Neural progenitor cell (in vitro differentiated cells): ENCODE measurements around the gene TENM3. TPM values are rescaled to one million over a fixed set of nuclear protein-coding genes. Genes with fewer than 3 reads are reported as not detected.

ENCODE experiments used
- DNase-seq: peaks from one replicate; pipeline ENCODE4 v3.0.0-alpha.2; 2016; ENCODE audit warnings: low spot score
- H2AFZ ChIP-seq: fragments of 200-600 bp; sonication (generic); replicated peaks from 2 replicates; pipeline ENCODE4 v1.6.1; 2016; ENCODE audit warnings: antibody characterized with exemption
- H3F3A ChIP-seq: fragments of 200-600 bp; sonication (generic); 2 replicates; pipeline ENCODE4 v1.6.1; 2016; ENCODE audit warnings: antibody characterized with exemption, low read depth
- H3K27ac ChIP-seq: fragments of 200-600 bp; sonication (generic); 2 replicates; pipeline ENCODE4 v1.5.1; 2016; ENCODE audit warnings: mild to moderate bottlenecking
- H3K27me3 ChIP-seq: fragments of 200-600 bp; sonication (generic); 2 replicates; pipeline ENCODE4 v1.6.1; 2016; ENCODE audit warnings: mild to moderate bottlenecking, moderate library complexity
- H3K36me3 ChIP-seq: fragments of 200-600 bp; sonication (generic); 2 replicates; pipeline ENCODE4 v1.5.1; 2016
- H3K4me1 ChIP-seq: fragments of 200-600 bp; sonication (generic); 2 replicates; pipeline ENCODE4 v1.6.1; 2016; ENCODE audit warnings: mixed run types
- H3K4me2 ChIP-seq: fragments of 200-600 bp; sonication (generic); 2 replicates; pipeline ENCODE4 v1.6.1; 2016
- H3K4me3 ChIP-seq: fragments of 200-600 bp; sonication (generic); 2 replicates; pipeline ENCODE4 v1.5.1; 2016
- H3K79me2 ChIP-seq: fragments of 200-600 bp; sonication (generic); 2 replicates; pipeline ENCODE4 v1.6.1; 2016; ENCODE audit warnings: low read depth
- H3K9ac ChIP-seq: fragments of 200-600 bp; sonication (generic); 2 replicates; pipeline ENCODE4 v1.6.1; 2016
- H3K9me3 ChIP-seq: fragments of 200-600 bp; sonication (generic); 2 replicates; pipeline ENCODE4 v1.5.1; 2016; ENCODE audit warnings: low read depth
- H4K20me1 ChIP-seq: fragments of 200-600 bp; sonication (generic); 2 replicates; pipeline ENCODE4 v1.6.1; 2016; ENCODE audit warnings: low read depth
- H3K27ac Mint-ChIP-seq: 3 replicates; pipeline ENCODE4 v1.8.0; 2021; ENCODE audit warnings: mixed read lengths
- H3K27me3 Mint-ChIP-seq: 2 replicates; pipeline ENCODE4 v1.8.0; 2022; ENCODE audit warnings: low read depth, mild to moderate bottlenecking, inconsistent platforms, moderate library complexity, mixed read lengths; ENCODE audit not compliant: insufficient read depth
- H3K36me3 Mint-ChIP-seq: 3 replicates; pipeline ENCODE4 v1.8.0; 2021; ENCODE audit warnings: mixed read lengths
- H3K4me1 Mint-ChIP-seq: 3 replicates; pipeline ENCODE4 v1.8.0; 2021; ENCODE audit warnings: mixed read lengths
- H3K4me3 Mint-ChIP-seq: 3 replicates; pipeline ENCODE4 v1.8.0; 2021; ENCODE audit warnings: mild to moderate bottlenecking, moderate library complexity, mixed read lengths
- H3K9me3 Mint-ChIP-seq: 3 replicates; pipeline ENCODE4 v1.8.0; 2020; ENCODE audit warnings: mixed read lengths
- CTCF ChIP-seq: fragments of 200-600 bp; sonication (generic); IDR thresholded peaks from 2 replicates; pipeline ENCODE4 v1.5.1; 2017; ENCODE audit warnings: antibody characterized with exemption, mild to moderate bottlenecking
- EZH2 ChIP-seq: fragments of 200-600 bp; sonication (generic); IDR thresholded peaks from 2 replicates; pipeline ENCODE4 v1.6.1; 2017; ENCODE audit warnings: antibody characterized with exemption, mild to moderate bottlenecking, moderate library complexity
- EZH2phosphoT487 ChIP-seq: fragments of 200-600 bp; sonication (generic); IDR thresholded peaks from 2 replicates; pipeline ENCODE4 v1.6.1; 2017; ENCODE audit warnings: antibody characterized with exemption
- total RNA-seq: library from RNA; depleted of rRNA; stranded (reverse); fragments of >200 nt; gene quantifications from 2 replicates; pipeline ENCODE4 v1.2.3, GENCODE V29; 2015; ENCODE audit warnings: low replicate concordance

The TENM3 gene
- total RNA-seq, 1 donor from 2014 or later: 78.7 TPM

- Histone ChIP-seq H3K27me3 (no peaks in the 10 kb centered on the region), H3K4me2 (no peak overlapping the region), H4K20me1 (peaks cover 2% of the 10 kb centered on the region), H3F3A (peaks cover 34% of the 10 kb centered on the region), H3K9me3 (no peaks in the 10 kb centered on the region), H3K79me2 (peaks cover 81% of the 10 kb centered on the region), H3K4me1 (peaks cover 38% of the 10 kb centered on the region), H3K9ac (no peak overlapping the region), H2AFZ (no peak overlapping the region), H3K36me3 (no peaks in the 10 kb centered on the region), H3K27ac (no peak overlapping the region), H3K4me3 (no peak overlapping the region)
- H3K9me3 Mint-ChIP-seq: no peaks in the 10 kb centered on the region
- H3K27me3 Mint-ChIP-seq: peaks cover 3% of the 10 kb centered on the region
- TF ChIP-seq EZH2phosphoT487 (no peak), CTCF (no peak), EZH2 (no peak)
- no peak overlapping the region for H3K4me3 Mint-ChIP-seq
- H3K36me3 Mint-ChIP-seq: peaks cover 10% of the 10 kb centered on the region
- DNase-seq: no peak
- H3K4me1 Mint-ChIP-seq: peaks cover 45% of the 10 kb centered on the region
- H3K27ac Mint-ChIP-seq: no peak overlapping the region
These were observed 304.2 kb downstream of the TENM3 start for GRCh38 chr4:182547435-182547834.

- Histone ChIP-seq H3K9ac (no peak overlapping the region), H3K36me3 (no peaks in the 10 kb centered on the region), H3F3A (peaks cover 34% of the 10 kb centered on the region), H3K4me3 (no peak overlapping the region), H3K4me2 (peak overlapping the region; percentile 70), H3K79me2 (peaks cover 80% of the 10 kb centered on the region), H3K9me3 (no peaks in the 10 kb centered on the region), H3K27ac (peak overlapping the region; percentile 97), H3K27me3 (no peaks in the 10 kb centered on the region), H3K4me1 (peaks cover 45% of the 10 kb centered on the region), H2AFZ (no peak overlapping the region), H4K20me1 (peaks cover 2% of the 10 kb centered on the region)
- Mint-ChIP-seq H3K4me3 (no peak overlapping the region), H3K27me3 (peaks cover under 1% of the 10 kb centered on the region), H3K4me1 (peaks cover 51% of the 10 kb centered on the region), H3K27ac (peak overlapping the region; percentile 72), H3K9me3 (no peaks in the 10 kb centered on the region), H3K36me3 (peaks cover 8% of the 10 kb centered on the region)
- TF ChIP-seq CTCF (no peak), EZH2phosphoT487 (no peak), EZH2 (no peak)
- DNase-seq: no peak
These were observed 305.0 kb downstream of the TENM3 start for GRCh38 chr4:182548156-182548555.

GRCh38 chr4:182549356-182549755 lies 306.2 kb downstream of the TENM3 start:
- Mint-ChIP-seq H3K36me3 (peaks cover 8% of the 10 kb centered on the region), H3K27me3 (no peaks in the 10 kb centered on the region), H3K4me1 (peaks cover 61% of the 10 kb centered on the region), H3K9me3 (no peaks in the 10 kb centered on the region), H3K4me3 (peak overlapping the region; percentile 69), H3K27ac (peak overlapping the region; percentile 98)
- Histone ChIP-seq H2AFZ (no peak overlapping the region), H3F3A (peaks cover 34% of the 10 kb centered on the region), H3K27me3 (no peaks in the 10 kb centered on the region), H3K4me3 (peak overlapping the region; percentile 11), H3K9ac (no peak overlapping the region), H3K27ac (peak overlapping the region; percentile 97), H3K9me3 (no peaks in the 10 kb centered on the region), H3K36me3 (no peaks in the 10 kb centered on the region), H4K20me1 (peaks cover 2% of the 10 kb centered on the region), H3K79me2 (peaks cover 77% of the 10 kb centered on the region), H3K4me2 (peak overlapping the region; percentile 70), H3K4me1 (peaks cover 57% of the 10 kb centered on the region)
- TF ChIP-seq CTCF (no peak), EZH2 (no peak), EZH2phosphoT487 (no peak)
- peak; percentile 74 for DNase-seq
